ENCODE results near the gene IFIT1. TPM values are rescaled to one million over a fixed set of nuclear protein-coding genes. Genes with fewer than 3 reads are reported as not detected.

IFIT1 gene
- total RNA-seq, 3 donors from 2014 or later, result 6.2 to 21.5 (median 8.3) TPM

- Histone ChIP-seq H3K9me3 (no peaks in the 10 kb centered on the region), H3K36me3 (ENCODE audit: low read depth) (no peaks in the 10 kb centered on the region), H3K4me3 (no peak overlapping the region), H3K4me1 (ENCODE audit: low read depth) (peaks cover 29% of the 10 kb centered on the region)
- ATAC-seq (peak; percentile 82), DNase-seq (peak in 1 of 3 donors; percentile 37)
- intact Hi-C loops (cut with DNase I, micrococcal nuclease), result no loop called here
- TF ChIP-seq, protein P1, sequence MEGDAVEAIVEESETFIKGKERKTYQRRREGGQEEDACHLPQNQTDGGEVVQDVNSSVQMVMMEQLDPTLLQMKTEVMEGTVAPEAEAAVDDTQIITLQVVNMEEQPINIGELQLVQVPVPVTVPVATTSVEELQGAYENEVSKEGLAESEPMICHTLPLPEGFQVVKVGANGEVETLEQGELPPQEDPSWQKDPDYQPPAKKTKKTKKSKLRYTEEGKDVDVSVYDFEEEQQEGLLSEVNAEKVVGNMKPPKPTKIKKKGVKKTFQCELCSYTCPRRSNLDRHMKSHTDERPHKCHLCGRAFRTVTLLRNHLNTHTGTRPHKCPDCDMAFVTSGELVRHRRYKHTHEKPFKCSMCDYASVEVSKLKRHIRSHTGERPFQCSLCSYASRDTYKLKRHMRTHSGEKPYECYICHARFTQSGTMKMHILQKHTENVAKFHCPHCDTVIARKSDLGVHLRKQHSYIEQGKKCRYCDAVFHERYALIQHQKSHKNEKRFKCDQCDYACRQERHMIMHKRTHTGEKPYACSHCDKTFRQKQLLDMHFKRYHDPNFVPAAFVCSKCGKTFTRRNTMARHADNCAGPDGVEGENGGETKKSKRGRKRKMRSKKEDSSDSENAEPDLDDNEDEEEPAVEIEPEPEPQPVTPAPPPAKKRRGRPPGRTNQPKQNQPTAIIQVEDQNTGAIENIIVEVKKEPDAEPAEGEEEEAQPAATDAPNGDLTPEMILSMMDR (IDR thresholded peaks at IDR 0.05), result no peak
Measured at GRCh38 chr10:89351780-89352597, 40.4 kb upstream of the IFIT1 start.

GRCh38 chr10:89352802-89353201, 39.6 kb upstream of the IFIT1 start:
- Histone ChIP-seq H3K36me3 (ENCODE audit: low read depth) (no peaks in the 10 kb centered on the region), H3K9me3 (no peaks in the 10 kb centered on the region), H3K4me3 (no peak overlapping the region), H3K4me1 (ENCODE audit: low read depth) (peaks cover 28% of the 10 kb centered on the region)
- TF ChIP-seq, protein P1 (IDR thresholded peaks at IDR 0.05), result no peak
- no peak for DNase-seq
- ATAC-seq, result no peak
- intact Hi-C loops (cut with DNase I, micrococcal nuclease), result no loop called here

GRCh38 chr10:89355394-89355931, 37.0 kb upstream of the IFIT1 start:
- DNase-seq, result no peak
- no peaks in the 10 kb centered on the region for H3K36me3 ChIP-seq (ENCODE audit: low read depth)
- no peak for ATAC-seq
- H3K9me3 ChIP-seq, result no peaks in the 10 kb centered on the region
- TF ChIP-seq, protein P1 (IDR thresholded peaks at IDR 0.05), result no peak
- H3K4me3 ChIP-seq, result no peak overlapping the region
- intact Hi-C loops (cut with DNase I, micrococcal nuclease), result no loop called here
- peaks cover 24% of the 10 kb centered on the region for H3K4me1 ChIP-seq (ENCODE audit: low read depth)

GRCh38 chr10:89357096-89357495, 35.3 kb upstream of the IFIT1 start:
- TF ChIP-seq, protein P1 (IDR thresholded peaks at IDR 0.05), result no peak
- Histone ChIP-seq H3K4me3 (no peak overlapping the region), H3K4me1 (ENCODE audit: low read depth) (peaks cover 8% of the 10 kb centered on the region), H3K36me3 (ENCODE audit: low read depth) (no peaks in the 10 kb centered on the region), H3K9me3 (no peaks in the 10 kb centered on the region)
- intact Hi-C loops (cut with DNase I, micrococcal nuclease), result no loop called here
- DNase-seq (no peak), ATAC-seq (no peak)

GRCh38 chr10:89357975-89358374, 34.4 kb upstream of the IFIT1 start:
- H3K9me3 ChIP-seq, result no peaks in the 10 kb centered on the region
- DNase-seq (no peak), ATAC-seq (no peak)
- no peak overlapping the region for H3K4me3 ChIP-seq
- H3K4me1 ChIP-seq (ENCODE audit: low read depth), result peaks cover 4% of the 10 kb centered on the region
- TF ChIP-seq, protein P1 (IDR thresholded peaks at IDR 0.05), result no peak
- intact Hi-C loops (cut with DNase I, micrococcal nuclease), result no loop called here
- H3K36me3 ChIP-seq (ENCODE audit: low read depth), result no peaks in the 10 kb centered on the region

Data from mucosa of descending colon (tissue), 3 donors.